B cell (primary cell): ENCODE measurements around the gene PTGFRN.

Experiments
- CTCF ChIP-seq: fragments of 200-600 bp; IDR thresholded peaks from one replicate; pipeline ENCODE4 v1.8.0; 2022; ENCODE audit warnings: antibody characterized with exemption, mild to moderate bottlenecking
- EZH2 ChIP-seq: IDR thresholded peaks from 2 replicates; pipeline ENCODE4 v1.6.1; 2012; ENCODE audit warnings: borderline replicate concordance, low read depth, mild to moderate bottlenecking, moderate library complexity, low read length; ENCODE audit not compliant: insufficient read depth, poor library complexity, severe bottlenecking

- no peak for TF ChIP-seq CTCF
- TF ChIP-seq EZH2, result no peak
These were observed 123.2 kb downstream of the PTGFRN start for GRCh38 chr1:117032681-117033539.
